Mucosa of stomach (tissue), 1 donor: Measurements from ENCODE around the gene DISC1.
A peak's percentile ranks its signal among the peaks of the same experiment; 100 is the strongest.

ENCODE experiments used
- H3K27me3 ChIP-seq: one replicate; pipeline ENCODE4 v1.7.0; 2013; ENCODE audit warnings: mild to moderate bottlenecking, low read length; ENCODE audit not compliant: control insufficient read depth, insufficient read depth
- H3K36me3 ChIP-seq: one replicate; pipeline ENCODE4 v1.7.0; 2013; ENCODE audit warnings: low read length; ENCODE audit not compliant: control insufficient read depth, insufficient read depth
- H3K4me1 ChIP-seq: one replicate; pipeline ENCODE4 v1.7.0; 2013; ENCODE audit warnings: mild to moderate bottlenecking, low read length; ENCODE audit not compliant: control insufficient read depth, insufficient read depth
- H3K4me3 ChIP-seq: one replicate; pipeline ENCODE4 v1.7.0; 2013; ENCODE audit warnings: low read length
- H3K9ac ChIP-seq: one replicate; pipeline ENCODE4 v1.7.0; 2013; ENCODE audit warnings: mild to moderate bottlenecking, low read length, moderate library complexity
- H3K9me3 ChIP-seq: one replicate; pipeline ENCODE4 v1.7.0; 2013; ENCODE audit warnings: mild to moderate bottlenecking, low read length, moderate library complexity; ENCODE audit not compliant: control insufficient read depth
- donor health status: Pancreatic carcinoma.

DISC1 gene

GRCh38 chr1:231919886-231920285 is 293.3 kb downstream of the DISC1 start:
- Histone ChIP-seq H3K4me1 (no peaks in the 10 kb centered on the region), H3K9me3 (no peaks in the 10 kb centered on the region), H3K36me3 (no peaks in the 10 kb centered on the region), H3K4me3 (no peak overlapping the region), H3K9ac (no peak overlapping the region), H3K27me3 (no peaks in the 10 kb centered on the region)

GRCh38 chr1:231921646-231922345 is 295.2 kb downstream of the DISC1 start:
- Histone ChIP-seq H3K4me3 (no peak overlapping the region), H3K9me3 (no peaks in the 10 kb centered on the region), H3K36me3 (no peaks in the 10 kb centered on the region), H3K9ac (no peak overlapping the region), H3K4me1 (no peaks in the 10 kb centered on the region), H3K27me3 (no peaks in the 10 kb centered on the region)

GRCh38 chr1:231923491-231924041 is 297.0 kb downstream of the DISC1 start:
- H3K27me3 ChIP-seq = no peaks in the 10 kb centered on the region
- no peak overlapping the region for H3K9ac ChIP-seq
- no peak overlapping the region for H3K4me3 ChIP-seq
- no peaks in the 10 kb centered on the region for H3K36me3 ChIP-seq
- H3K9me3 ChIP-seq = no peaks in the 10 kb centered on the region
- H3K4me1 ChIP-seq = no peaks in the 10 kb centered on the region

- no peaks in the 10 kb centered on the region for H3K36me3 ChIP-seq
- H3K9ac ChIP-seq = no peak overlapping the region
- H3K9me3 ChIP-seq = no peaks in the 10 kb centered on the region
- no peaks in the 10 kb centered on the region for H3K4me1 ChIP-seq
- no peaks in the 10 kb centered on the region for H3K27me3 ChIP-seq
- no peak overlapping the region for H3K4me3 ChIP-seq
These were observed 297.6 kb downstream of the DISC1 start for GRCh38 chr1:231924180-231924579.

GRCh38 chr1:231925864-231926263 is 299.3 kb downstream of the DISC1 start:
- H3K4me3 ChIP-seq = no peak overlapping the region
- no peak overlapping the region for H3K9ac ChIP-seq
- H3K4me1 ChIP-seq = no peaks in the 10 kb centered on the region
- H3K36me3 ChIP-seq = no peaks in the 10 kb centered on the region
- H3K9me3 ChIP-seq = no peaks in the 10 kb centered on the region
- no peaks in the 10 kb centered on the region for H3K27me3 ChIP-seq

- H3K36me3 ChIP-seq = no peaks in the 10 kb centered on the region
- H3K9me3 ChIP-seq = no peaks in the 10 kb centered on the region
- H3K4me1 ChIP-seq = no peaks in the 10 kb centered on the region
- H3K9ac ChIP-seq = no peak overlapping the region
- H3K4me3 ChIP-seq = no peak overlapping the region
- H3K27me3 ChIP-seq = no peaks in the 10 kb centered on the region
These were observed 299.8 kb downstream of the DISC1 start for GRCh38 chr1:231926340-231926739.

GRCh38 chr1:231926933-231927332 is 300.3 kb downstream of the DISC1 start:
- H3K4me1 ChIP-seq = no peaks in the 10 kb centered on the region
- no peak overlapping the region for H3K4me3 ChIP-seq
- no peak overlapping the region for H3K9ac ChIP-seq
- no peaks in the 10 kb centered on the region for H3K27me3 ChIP-seq
- no peaks in the 10 kb centered on the region for H3K36me3 ChIP-seq
- H3K9me3 ChIP-seq = peaks cover 3% of the 10 kb centered on the region

GRCh38 chr1:231927431-231927830 is 300.8 kb downstream of the DISC1 start:
- Histone ChIP-seq H3K4me3 (no peak overlapping the region), H3K4me1 (no peaks in the 10 kb centered on the region), H3K36me3 (no peaks in the 10 kb centered on the region), H3K9me3 (peaks cover 8% of the 10 kb centered on the region), H3K9ac (no peak overlapping the region), H3K27me3 (no peaks in the 10 kb centered on the region)

GRCh38 chr1:231929311-231929710 is 302.7 kb downstream of the DISC1 start:
- H3K9ac ChIP-seq = no peak overlapping the region
- H3K9me3 ChIP-seq = peaks cover 8% of the 10 kb centered on the region
- H3K4me1 ChIP-seq = no peaks in the 10 kb centered on the region
- no peak overlapping the region for H3K4me3 ChIP-seq
- no peaks in the 10 kb centered on the region for H3K27me3 ChIP-seq
- no peaks in the 10 kb centered on the region for H3K36me3 ChIP-seq

- H3K9ac ChIP-seq = no peak overlapping the region
- H3K4me3 ChIP-seq = no peak overlapping the region
- H3K27me3 ChIP-seq = no peaks in the 10 kb centered on the region
- H3K9me3 ChIP-seq = peaks cover 8% of the 10 kb centered on the region
- no peaks in the 10 kb centered on the region for H3K36me3 ChIP-seq
- peaks cover 8% of the 10 kb centered on the region for H3K4me1 ChIP-seq
These were observed 303.8 kb downstream of the DISC1 start for GRCh38 chr1:231930257-231930947.

- Histone ChIP-seq H3K36me3 (no peaks in the 10 kb centered on the region), H3K9me3 (peaks cover 8% of the 10 kb centered on the region), H3K4me3 (no peak overlapping the region), H3K27me3 (peaks cover 3% of the 10 kb centered on the region), H3K9ac (no peak overlapping the region), H3K4me1 (peaks cover 8% of the 10 kb centered on the region)
These were observed 304.6 kb downstream of the DISC1 start for GRCh38 chr1:231931146-231931545.

GRCh38 chr1:231931846-231932454 is 305.4 kb downstream of the DISC1 start:
- H3K27me3 ChIP-seq = peaks cover 11% of the 10 kb centered on the region
- H3K9ac ChIP-seq = no peak overlapping the region
- H3K4me1 ChIP-seq = peaks cover 8% of the 10 kb centered on the region
- H3K4me3 ChIP-seq = peak overlapping the region; percentile 22
- H3K9me3 ChIP-seq = peaks cover 8% of the 10 kb centered on the region
- H3K36me3 ChIP-seq = no peaks in the 10 kb centered on the region
